CD14-positive monocyte (primary cell): Measurements from ENCODE around the gene PTPN18. TPM values are rescaled to one million over a fixed set of nuclear protein-coding genes. Genes with fewer than 3 reads are reported as not detected.

ENCODE experiments used
- DNase-seq, 3 donors: peaks; one replicate each; pipeline ENCODE4 v3.0.0-alpha.2; 2011 to 2022
- H2AFZ ChIP-seq: 2 replicates; pipeline ENCODE4 v1.6.0; 2012; ENCODE audit warnings: mild to moderate bottlenecking, low read depth, low read length, inconsistent platforms; ENCODE audit not compliant: insufficient read depth, poor library complexity, severe bottlenecking
- H3K27ac ChIP-seq, 2 donors: 1 replicate in 1 of 2; 2 replicates in 1 of 2; pipeline ENCODE4 v1.5.1; 2012 to 2013; ENCODE audit warnings: low read length in 2 of 2, control low read depth in 1 of 2, inconsistent platforms in 1 of 2, low read depth in 1 of 2, mild to moderate bottlenecking in 1 of 2
- H3K27me3 ChIP-seq, 2 donors: one replicate each; pipeline versions ENCODE4 v1.6.0 to v1.6.1; 2011 to 2013; ENCODE audit warnings: low read length in 2 of 2; ENCODE audit not compliant: control insufficient read depth in 2 of 2, insufficient read depth in 2 of 2
- H3K36me3 ChIP-seq, 2 donors: replicated peaks in 1 of 2; 1 replicate in 1 of 2; 2 replicates in 1 of 2; pipeline versions ENCODE4 v1.5.1 to v1.6.1; 2012 to 2013; ENCODE audit warnings: low read length in 2 of 2, control low read depth in 1 of 2, inconsistent platforms in 1 of 2, mild to moderate bottlenecking in 1 of 2; ENCODE audit not compliant: insufficient read depth in 2 of 2, control insufficient read depth in 1 of 2
- H3K4me1 ChIP-seq, 2 donors: 1 replicate in 1 of 2; 2 replicates in 1 of 2; pipeline versions ENCODE4 v1.5.1 to v1.6.1; 2012 to 2013; ENCODE audit warnings: low read length in 2 of 2, control low read depth in 1 of 2, inconsistent platforms in 1 of 2, mild to moderate bottlenecking in 1 of 2, moderate library complexity in 1 of 2; ENCODE audit not compliant: insufficient read depth in 2 of 2, control insufficient read depth in 1 of 2
- H3K4me2 ChIP-seq: replicated peaks from 2 replicates; pipeline ENCODE3; 2012; ENCODE audit warnings: low read length, moderate library complexity, mild to moderate bottlenecking; ENCODE audit not compliant: poor library complexity, severe bottlenecking; ENCODE audit errors: extremely low read depth
- H3K4me3 ChIP-seq, 3 experiments: fragments of 200-600 bp in 1 of 3; sonication (generic) in 1 of 3; replicated peaks in 1 of 3; 1 replicate in 2 of 3; 2 replicates in 1 of 3; pipeline ENCODE4 v1.5.1; 2011 to 2013; ENCODE audit warnings: low read length in 3 of 3, mild to moderate bottlenecking in 3 of 3, control low read depth in 2 of 3, low read depth in 2 of 3, inconsistent platforms in 1 of 3, moderate library complexity in 1 of 3
- H3K79me2 ChIP-seq: 2 replicates; pipeline ENCODE4 v1.6.0; 2012; ENCODE audit warnings: mild to moderate bottlenecking, control low read depth, inconsistent platforms, low read length, moderate library complexity; ENCODE audit not compliant: insufficient read depth
- H3K9ac ChIP-seq: 2 replicates; pipeline ENCODE4 v1.6.0; 2017; ENCODE audit warnings: low read length, mild to moderate bottlenecking; ENCODE audit not compliant: insufficient read depth, poor library complexity, severe bottlenecking
- H3K9me3 ChIP-seq, 2 donors: replicated peaks in 1 of 2; 1 replicate in 1 of 2; 2 replicates in 1 of 2; pipeline versions ENCODE4 v1.5.1 to v1.6.1; 2012 to 2013; ENCODE audit warnings: low read length in 2 of 2, control low read depth in 1 of 2; ENCODE audit not compliant: control insufficient read depth in 1 of 2, insufficient read depth in 1 of 2
- H4K20me1 ChIP-seq: 2 replicates; pipeline ENCODE4 v1.6.0; 2012; ENCODE audit warnings: mild to moderate bottlenecking, low read length, control low read depth, moderate library complexity; ENCODE audit not compliant: insufficient read depth
- H3K27ac Mint-ChIP-seq, 7 donors: one replicate each; pipeline ENCODE4 v1.8.0; 2020; ENCODE audit warnings: mild to moderate bottlenecking in 7 of 7, mixed read lengths in 7 of 7, moderate library complexity in 6 of 7, inconsistent platforms in 2 of 7
- H3K27me3 Mint-ChIP-seq, 3 donors: one replicate each; pipeline ENCODE4 v1.8.0; 2021 to 2022; ENCODE audit warnings: low read depth in 3 of 3, mild to moderate bottlenecking in 3 of 3, mixed read lengths in 3 of 3, moderate library complexity in 3 of 3, inconsistent platforms in 1 of 3
- H3K36me3 Mint-ChIP-seq, 2 donors: one replicate each; pipeline ENCODE4 v1.8.0; 2020; ENCODE audit warnings: mixed read lengths in 2 of 2, inconsistent platforms in 1 of 2, mild to moderate bottlenecking in 1 of 2
- H3K4me1 Mint-ChIP-seq: one replicate; pipeline ENCODE4 v1.8.0; 2020; ENCODE audit warnings: mild to moderate bottlenecking, mixed read lengths
- H3K4me3 Mint-ChIP-seq, 2 donors: one replicate each; pipeline ENCODE4 v1.8.0; 2020; ENCODE audit warnings: mild to moderate bottlenecking in 2 of 2, mixed read lengths in 2 of 2, moderate library complexity in 1 of 2
- H3K9me3 Mint-ChIP-seq, 7 donors: one replicate each; pipeline ENCODE4 v1.8.0; 2020 to 2022; ENCODE audit warnings: mixed read lengths in 7 of 7, mild to moderate bottlenecking in 6 of 7, moderate library complexity in 6 of 7, inconsistent platforms in 2 of 7
- CTCF ChIP-seq: fragments of 200-600 bp; IDR thresholded peaks from one replicate; pipeline ENCODE4 v1.8.0; 2022; ENCODE audit warnings: antibody characterized with exemption, mild to moderate bottlenecking
- WGBS: methylation state at CpG from one replicate; pipeline ENCODE4 v1.1.5; 2013; ENCODE audit warnings: missing lambda C conversion rate; ENCODE audit not compliant: insufficient coverage; 5-methylcytosine and 5-hydroxymethylcytosine counted together
- intact Hi-C, 2 donors: fragments of 100-400 bp; cut with micrococcal nuclease; formaldehyde crosslinking; loops; one replicate each; pipeline versions ENCODE4 v1.15.0 to v1.15.1; 2023
- polyA plus RNA-seq, 3 donors: library from polyadenylated mRNA; depleted of rRNA in 1 of 3; unstranded in 2 of 3; stranded (reverse) in 1 of 3; fragments of 300-500 nt in 2 of 3; fragments of >200 nt in 1 of 3; fragmentation: Illumina TruSeq in 2 of 3; gene quantifications; 1 replicate in 2 of 3; 2 replicates in 1 of 3; pipeline ENCODE4 v1.2.3, GENCODE V29; 2012 to 2021

Gene PTPN18
- polyA plus RNA-seq, 3 donors, result 72.2 to 365 (median 102) TPM

- Mint-ChIP-seq H3K27me3 (peaks cover 1 to 6% (median 3%) of the 10 kb centered on the region in 3 donors), H3K27ac (peak overlapping the region in 2 of 7 donors; percentile 27 to 76), H3K36me3 (peaks cover 38 to 39% of the 10 kb centered on the region in 2 donors), H3K9me3 (peaks cover 0 to 5% (median 2%) of the 10 kb centered on the region in 7 donors), H3K4me1 (peaks cover 25% of the 10 kb centered on the region), H3K4me3 (no peak overlapping the region)
- Histone ChIP-seq H3K79me2 (peaks cover 24% of the 10 kb centered on the region), H3K4me1 (peaks cover 17 to 39% of the 10 kb centered on the region in 2 donors), H3K27ac (no peak overlapping the region), H3K4me3 (no peak overlapping the region), H4K20me1 (no peaks in the 10 kb centered on the region), H3K36me3 (peaks cover 32 to 36% of the 10 kb centered on the region in 2 donors), H3K27me3 (no peaks in the 10 kb centered on the region), H3K9ac (no peak overlapping the region), H2AFZ (no peak overlapping the region), H3K9me3 (no peaks in the 10 kb centered on the region), H3K4me2 (no peak overlapping the region)
- WGBS, result 93% methylated on average over 8 of the region's 10 CpGs
- no peak for TF ChIP-seq CTCF
- DNase-seq, result no peak
- intact Hi-C loops, result loop anchor here in 1 of 2 donors (5.0 kb wide), 1 partner anchor 163 kb away; no protein-coding TSS in a partner anchor
Measured at GRCh38 chr2:130339885-130340745, 15.7 kb upstream of the PTPN18 start.

- H3K36me3 Mint-ChIP-seq, result peaks cover 53 to 54% of the 10 kb centered on the region in 2 donors
- Histone ChIP-seq H3K27ac (peak overlapping the region; percentile 80 to 96), H2AFZ (peak overlapping the region; percentile 89), H3K9me3 (no peaks in the 10 kb centered on the region), H3K79me2 (peaks cover 25% of the 10 kb centered on the region), H4K20me1 (no peaks in the 10 kb centered on the region), H3K36me3 (peaks cover 47 to 51% of the 10 kb centered on the region in 2 donors), H3K9ac (peak overlapping the region; percentile 82), H3K4me2 (peak overlapping the region; percentile 89), H3K27me3 (no peaks in the 10 kb centered on the region), H3K4me1 (peaks cover 17 to 39% of the 10 kb centered on the region in 2 donors), H3K4me3 (peak overlapping the region; percentile 77 to 87 (median 84))
- peak overlapping the region; percentile 97 to 99 (median 99) for H3K27ac Mint-ChIP-seq
- intact Hi-C loops, result loop anchor here in 1 of 2 donors (5.0 kb wide), 1 partner anchor 164 kb away; no protein-coding TSS in a partner anchor
- DNase-seq, result no peak
- peaks cover 0 to 4% (median 4%) of the 10 kb centered on the region in 3 donors for H3K27me3 Mint-ChIP-seq
- WGBS, result under 1% methylated on average over 20 of the region's 24 CpGs
- H3K4me1 Mint-ChIP-seq, result peaks cover 28% of the 10 kb centered on the region
- H3K9me3 Mint-ChIP-seq, result no peaks in the 10 kb centered on the region
- peak overlapping the region; percentile 99 to 100 for H3K4me3 Mint-ChIP-seq
- no peak for TF ChIP-seq CTCF
Measured at GRCh38 chr2:130341562-130342019, 14.3 kb upstream of the PTPN18 start.
